Testis (tissue), 2 donors: ENCODE results near the gene UBE4A.

ENCODE experiments used
- POLR2A ChIP-seq: fragments of 450-650 bp; IDR thresholded peaks from one replicate; pipeline ENCODE4 v1.6.1; 2017; ENCODE audit warnings: antibody characterized with exemption, mild to moderate bottlenecking, moderate library complexity
- TF ChIP-seq, protein P1 (sequence below), 3 experiments: fragments of 450-650 bp in 2 of 3; fragments of 200-600 bp in 1 of 3; sonication (generic) in 1 of 3; IDR thresholded peaks; one replicate each; pipeline ENCODE4 v1.5.1; 2016 to 2019; ENCODE audit warnings: antibody characterized with exemption in 3 of 3, mild to moderate bottlenecking in 2 of 3, moderate library complexity in 1 of 3

- TF ChIP-seq, protein P1, sequence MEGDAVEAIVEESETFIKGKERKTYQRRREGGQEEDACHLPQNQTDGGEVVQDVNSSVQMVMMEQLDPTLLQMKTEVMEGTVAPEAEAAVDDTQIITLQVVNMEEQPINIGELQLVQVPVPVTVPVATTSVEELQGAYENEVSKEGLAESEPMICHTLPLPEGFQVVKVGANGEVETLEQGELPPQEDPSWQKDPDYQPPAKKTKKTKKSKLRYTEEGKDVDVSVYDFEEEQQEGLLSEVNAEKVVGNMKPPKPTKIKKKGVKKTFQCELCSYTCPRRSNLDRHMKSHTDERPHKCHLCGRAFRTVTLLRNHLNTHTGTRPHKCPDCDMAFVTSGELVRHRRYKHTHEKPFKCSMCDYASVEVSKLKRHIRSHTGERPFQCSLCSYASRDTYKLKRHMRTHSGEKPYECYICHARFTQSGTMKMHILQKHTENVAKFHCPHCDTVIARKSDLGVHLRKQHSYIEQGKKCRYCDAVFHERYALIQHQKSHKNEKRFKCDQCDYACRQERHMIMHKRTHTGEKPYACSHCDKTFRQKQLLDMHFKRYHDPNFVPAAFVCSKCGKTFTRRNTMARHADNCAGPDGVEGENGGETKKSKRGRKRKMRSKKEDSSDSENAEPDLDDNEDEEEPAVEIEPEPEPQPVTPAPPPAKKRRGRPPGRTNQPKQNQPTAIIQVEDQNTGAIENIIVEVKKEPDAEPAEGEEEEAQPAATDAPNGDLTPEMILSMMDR (IDR thresholded peaks at IDR 0.05) = no peak
- TF ChIP-seq POLR2A = no peak
Measured at GRCh38 chr11:118313242-118313641, 46.2 kb upstream of the UBE4A start.
